OCI-LY3 (cell line): ENCODE data around the gene OBSCN.

Experiments used
- CTCF ChIP-seq: fragments of 200-600, 300-600 bp; sonication (generic); IDR thresholded peaks from 2 replicates; pipeline ENCODE4 v1.5.1; 2014; ENCODE audit warnings: antibody characterized with exemption, low read length, low read depth
- EZH2phosphoT487 ChIP-seq: fragments of 200-600 bp; shearing (Covaris generic); IDR thresholded peaks from 2 replicates; pipeline ENCODE4 v1.6.1; 2018; ENCODE audit warnings: antibody characterized with exemption, mixed run types, low read depth

GRCh38 chr1:228297822-228298221 lies 90.0 kb downstream of the OBSCN start:
- TF ChIP-seq CTCF (no peak), EZH2phosphoT487 (no peak)
